ENCODE measurements around the gene STC2.
"Not testable (repeated sequence)": the region's sequence is repeated elsewhere in the genome, so short reads cannot be mapped to it uniquely, and the experiment has no call there.

STC2 gene, protein sequence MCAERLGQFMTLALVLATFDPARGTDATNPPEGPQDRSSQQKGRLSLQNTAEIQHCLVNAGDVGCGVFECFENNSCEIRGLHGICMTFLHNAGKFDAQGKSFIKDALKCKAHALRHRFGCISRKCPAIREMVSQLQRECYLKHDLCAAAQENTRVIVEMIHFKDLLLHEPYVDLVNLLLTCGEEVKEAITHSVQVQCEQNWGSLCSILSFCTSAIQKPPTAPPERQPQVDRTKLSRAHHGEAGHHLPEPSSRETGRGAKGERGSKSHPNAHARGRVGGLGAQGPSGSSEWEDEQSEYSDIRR

DNA sequence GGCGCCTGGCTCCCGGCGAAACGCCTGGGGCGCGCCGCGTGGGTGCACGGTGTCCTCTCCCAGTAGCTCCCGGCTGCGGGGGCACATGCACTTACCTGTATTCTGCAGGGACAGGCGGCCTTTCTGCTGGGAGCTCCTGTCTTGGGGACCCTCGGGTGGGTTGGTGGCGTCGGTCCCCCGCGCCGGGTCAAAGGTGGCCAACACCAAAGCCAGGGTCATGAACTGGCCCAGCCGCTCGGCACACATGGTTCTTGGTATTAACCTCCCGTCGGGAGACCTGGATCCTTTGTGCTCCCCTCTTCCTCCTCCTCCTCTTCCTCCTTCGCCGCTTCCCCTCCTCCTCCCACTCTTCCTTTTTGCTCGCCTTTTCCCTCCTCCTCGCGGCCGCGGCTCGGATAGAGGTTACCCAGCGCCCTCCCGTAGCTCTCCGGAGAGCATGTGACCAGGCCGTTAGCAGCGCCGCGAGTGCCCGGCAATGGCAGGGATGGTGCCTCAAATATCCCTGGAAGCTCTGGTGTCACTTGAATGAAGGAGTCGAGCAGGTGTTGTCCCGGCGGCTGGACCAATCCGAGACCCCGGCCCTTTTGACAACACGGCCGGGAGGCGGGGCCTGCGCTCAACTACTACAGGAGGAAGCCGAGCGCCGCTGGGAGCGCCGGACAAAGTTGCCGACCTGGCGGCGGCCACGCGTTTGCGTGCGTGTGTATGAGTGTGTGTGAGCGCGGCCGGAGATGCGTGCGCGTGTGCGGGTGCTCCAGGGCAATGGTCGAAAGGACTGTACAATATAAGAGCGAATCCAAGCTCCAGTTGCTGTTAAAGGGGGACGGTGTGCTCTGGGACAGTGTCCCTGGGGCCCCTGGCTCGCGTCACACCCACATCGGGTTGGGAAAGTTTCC is at the start of gene STC2:
STC2 (minus strand) TSS at position 467 of the 896 bp plus-strand sequence; CDS start at position 246, 221 bp downstream.
- peak; percentile 94 for DNase-seq

DNA sequence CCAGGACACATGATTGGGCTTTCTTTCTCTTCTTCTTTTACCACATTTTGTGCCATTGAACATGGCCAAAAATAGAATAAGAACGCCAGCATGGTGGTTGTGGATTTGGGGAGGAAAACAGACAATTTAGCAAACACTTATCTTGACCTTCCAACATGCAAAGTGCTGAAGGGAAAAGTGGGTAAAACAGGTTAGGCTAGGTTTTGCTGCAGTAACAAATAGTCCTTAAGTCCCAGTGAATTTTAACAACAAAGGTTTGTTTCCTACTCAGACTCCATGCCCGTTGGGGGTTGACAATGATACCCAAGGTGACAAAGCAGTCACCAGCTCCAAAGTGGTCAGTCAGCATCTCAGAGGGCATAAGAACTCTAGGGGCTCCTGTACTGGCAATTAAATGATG is 43.2 kb upstream of the STC2 start:
- DNase-seq = no peak

DNA sequence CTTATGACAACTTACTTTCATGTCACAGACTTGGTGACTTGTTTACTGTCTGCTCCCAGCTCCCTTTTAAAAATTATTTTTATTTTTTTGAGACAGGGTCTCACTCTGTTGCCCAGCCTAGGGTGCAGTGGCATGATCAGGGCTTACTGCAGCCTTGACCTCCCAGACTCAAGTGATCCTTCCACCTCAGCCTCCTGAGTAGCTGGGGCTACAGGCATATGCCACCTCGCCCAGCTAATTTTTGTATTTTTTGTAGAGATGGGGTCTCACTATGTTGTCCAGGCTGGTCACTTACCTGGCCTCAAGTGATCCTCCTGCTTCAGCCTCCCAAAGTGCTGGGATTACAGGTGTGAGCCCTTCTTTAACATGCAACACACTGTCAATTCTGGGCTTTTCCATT is 35.2 kb upstream of the STC2 start:
- not testable (repeated sequence) for DNase-seq

DNA sequence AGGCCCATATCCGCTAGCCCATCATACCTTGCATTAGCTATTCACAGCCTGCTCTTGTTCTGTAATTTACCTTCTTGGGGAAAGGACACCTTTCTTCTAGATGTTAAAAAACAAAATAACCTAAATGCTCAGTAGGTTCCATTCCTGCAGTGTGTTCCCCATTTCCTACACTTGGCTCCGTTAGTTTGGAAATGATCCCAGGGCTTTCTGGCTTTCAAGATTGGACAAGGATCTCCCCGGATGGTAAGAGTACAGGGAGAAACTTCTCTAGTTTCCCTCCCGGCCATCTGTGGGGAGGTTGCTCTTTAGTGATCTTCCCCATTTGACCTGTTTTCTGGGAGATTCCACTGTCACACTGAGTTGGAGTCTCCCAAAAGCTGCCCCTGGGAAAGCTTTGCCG is 27.3 kb upstream of the STC2 start:
- DNase-seq = no peak

DNA sequence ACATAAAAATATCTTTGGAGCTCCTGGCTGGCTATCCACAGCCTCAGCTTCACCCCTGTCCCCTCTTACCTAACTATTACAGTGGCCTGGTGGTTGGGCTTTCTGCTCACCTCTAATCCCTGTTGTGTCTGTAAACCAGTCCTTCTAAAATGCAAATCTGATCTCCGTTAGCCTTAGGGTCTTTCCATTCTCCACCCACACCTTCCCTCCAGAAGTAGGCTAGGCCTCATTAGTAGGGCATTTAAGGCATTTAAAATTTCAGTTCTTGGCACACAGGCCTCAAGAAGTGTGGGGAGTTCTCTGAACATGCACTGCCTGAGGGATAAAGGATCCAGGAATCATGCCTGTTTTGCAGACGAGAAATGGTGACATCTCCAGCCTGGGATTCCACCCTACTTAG is 26.4 kb upstream of the STC2 start:
- no peak for DNase-seq

DNA sequence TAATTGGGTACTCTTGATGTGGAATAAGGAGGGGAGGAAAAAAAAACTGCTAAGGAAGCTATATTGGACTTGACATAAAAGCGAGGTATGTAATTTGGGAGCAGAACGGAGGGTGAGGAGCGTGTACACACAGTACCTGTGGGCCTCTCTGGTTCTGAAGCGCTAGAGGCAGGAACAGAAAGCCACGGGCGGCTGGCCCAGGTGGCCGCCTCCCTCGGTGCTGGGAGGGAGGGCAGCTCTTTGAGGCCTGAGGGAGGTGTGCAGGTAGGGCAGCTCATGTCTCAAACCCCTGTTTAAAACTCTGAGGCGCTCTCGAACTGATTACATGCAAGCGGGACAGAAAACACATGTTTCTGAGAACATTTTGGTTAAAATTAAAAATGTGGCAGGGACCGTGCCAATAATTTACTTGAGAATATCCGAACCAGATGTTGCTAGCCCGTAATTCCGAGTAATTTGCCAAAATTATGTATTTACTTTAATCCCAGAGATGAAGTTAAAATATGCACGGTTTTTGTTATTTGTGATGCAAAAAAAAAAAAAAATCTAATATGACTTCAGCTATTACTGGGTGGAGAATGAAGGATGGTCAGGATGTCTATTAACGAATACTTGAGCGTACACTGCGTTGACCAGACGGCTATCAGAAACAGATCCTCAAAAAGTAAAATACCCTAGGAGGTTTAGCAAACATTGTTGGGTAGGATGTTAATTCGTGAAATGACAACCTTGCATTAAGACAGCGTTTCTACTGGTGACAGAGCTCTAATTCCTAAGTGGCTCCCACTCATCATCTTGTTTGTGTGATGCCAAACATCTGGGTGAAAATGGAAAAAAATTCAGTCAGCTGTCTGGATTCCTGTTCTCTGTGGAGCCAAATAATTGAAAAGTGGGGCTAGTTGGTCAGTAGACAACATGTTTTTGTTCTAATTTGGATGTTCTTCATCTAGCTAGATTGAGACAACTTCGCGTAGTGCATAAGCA is 24.4 kb upstream of the STC2 start:
- DNase-seq = no peak

DNA sequence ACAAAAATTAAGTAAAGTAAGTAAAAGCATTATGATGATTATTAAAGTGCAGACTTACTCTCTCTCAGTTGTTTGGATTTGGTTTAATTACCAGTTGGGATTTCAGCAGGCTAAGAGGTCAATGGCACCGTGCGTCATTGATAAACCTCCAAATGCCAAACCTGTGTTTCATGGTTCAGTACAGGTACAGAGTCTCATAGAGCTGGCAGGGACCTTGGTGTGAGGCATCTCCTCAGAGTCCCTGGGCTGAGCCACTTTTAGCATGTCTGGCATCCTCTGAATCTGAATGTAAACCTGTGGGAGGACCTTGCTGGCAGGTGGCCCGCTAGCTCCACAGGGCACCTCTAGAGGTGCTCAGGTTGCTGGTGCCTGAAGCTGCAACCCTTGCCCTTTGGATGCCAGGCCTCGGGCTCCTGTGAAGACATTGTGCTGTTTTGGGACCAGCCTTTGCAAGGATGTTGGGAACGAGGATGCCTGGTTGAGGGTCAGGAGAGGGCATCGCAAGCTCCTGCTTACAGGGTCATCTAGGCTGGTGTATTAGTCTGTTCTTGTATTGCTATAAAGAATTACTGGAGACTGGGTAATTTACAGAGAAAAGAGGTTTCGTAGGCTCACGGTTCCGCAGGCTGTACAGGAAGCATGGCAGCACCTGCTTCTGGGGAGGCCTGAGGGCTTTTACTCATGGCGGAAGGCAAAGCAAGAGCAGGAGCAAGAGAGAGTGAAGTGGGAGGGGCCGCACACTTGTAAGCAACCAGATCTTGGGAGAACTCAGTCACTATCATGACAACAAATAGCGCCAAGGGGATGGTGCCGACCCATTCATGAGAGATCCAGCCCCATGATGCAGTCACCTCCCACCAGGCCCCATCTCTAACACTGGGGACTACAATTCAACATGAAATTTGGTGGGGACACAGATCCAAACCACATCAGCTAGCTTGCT is 14.9 kb upstream of the STC2 start:
- no peak for DNase-seq

DNA sequence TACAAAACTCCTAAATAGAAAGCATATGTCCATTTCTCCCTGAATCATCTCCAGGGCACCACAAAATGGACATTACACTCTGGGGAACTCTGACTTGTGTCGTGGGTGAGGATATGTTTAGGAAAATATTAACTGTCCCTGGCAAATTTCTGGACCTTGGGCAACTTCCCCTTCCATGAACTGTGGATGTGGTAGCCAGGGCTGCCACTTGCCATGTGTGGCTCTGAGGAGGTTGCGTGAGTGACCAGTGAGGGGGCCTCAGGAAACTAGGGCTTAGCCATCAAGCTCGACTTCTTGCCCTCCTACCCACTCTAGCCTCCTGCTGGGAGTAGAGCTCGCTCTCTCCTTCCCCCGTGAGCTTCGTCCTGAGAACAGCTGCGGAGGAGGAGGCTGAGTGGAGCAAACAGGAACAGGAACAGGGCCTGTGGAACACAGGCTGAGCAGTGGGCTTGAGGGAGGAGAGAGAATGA is 13.8 kb upstream of the STC2 start:
- DNase-seq = no peak

DNA sequence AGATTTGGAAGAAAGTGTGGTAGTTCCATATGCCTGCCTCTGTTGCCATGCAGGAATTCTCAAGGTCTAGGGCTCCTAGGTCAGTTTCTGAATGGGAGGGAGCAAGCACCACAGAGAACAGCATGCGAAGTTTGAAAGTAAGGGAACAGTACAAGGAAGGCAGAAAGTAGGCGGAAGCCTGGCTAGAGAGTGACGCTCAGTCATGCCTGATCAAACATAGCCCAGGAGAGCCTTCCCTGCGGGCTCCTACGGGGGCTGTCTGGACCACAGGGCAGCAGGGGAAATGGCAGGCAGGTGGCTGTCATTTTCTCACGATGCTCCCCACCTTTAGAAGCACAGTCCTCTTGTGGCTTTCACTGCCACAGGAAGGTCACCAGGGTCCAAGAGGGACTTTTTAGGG is 12.8 kb upstream of the STC2 start:
- DNase-seq = no peak

DNA sequence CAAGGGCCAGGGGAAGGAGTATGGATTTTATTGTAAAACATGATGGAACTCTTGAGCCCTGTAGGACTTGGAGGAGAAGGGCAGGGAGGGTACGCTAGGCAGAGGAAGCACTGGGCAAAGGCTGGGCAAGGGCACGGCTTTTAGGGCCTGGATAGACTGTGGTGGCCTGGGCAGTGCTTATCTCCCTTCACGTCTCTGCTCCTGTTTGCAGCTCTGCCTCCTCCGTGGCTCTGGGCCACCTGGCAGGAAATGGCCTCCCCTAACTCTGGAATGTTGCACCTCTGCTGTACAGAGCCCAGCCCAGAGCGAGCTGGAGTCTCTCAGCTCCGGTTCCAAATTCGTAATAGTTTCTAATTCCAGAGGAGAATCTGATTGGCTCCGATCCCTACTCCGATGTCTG is 12.2 kb upstream of the STC2 start:
- no peak for DNase-seq

DNA sequence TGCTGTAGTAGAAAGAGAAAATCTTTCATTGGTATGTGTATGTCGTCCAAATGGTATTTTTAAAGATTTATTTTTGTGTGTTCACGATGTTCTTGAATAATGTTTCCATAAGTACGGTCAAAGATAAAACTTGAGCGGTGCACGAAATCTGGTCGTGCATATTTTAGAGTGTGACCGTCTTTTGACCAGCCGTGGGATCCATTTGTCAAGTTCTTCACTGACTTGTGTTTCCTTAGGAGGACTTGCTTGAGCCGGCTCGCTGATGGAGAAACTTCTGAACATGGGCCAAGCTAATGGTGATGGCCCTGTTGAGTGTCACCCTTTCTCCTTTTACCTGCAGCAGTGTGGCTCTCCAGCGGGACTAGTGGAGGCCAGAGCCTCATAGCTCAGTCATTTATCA is 11.1 kb upstream of the STC2 start:
- DNase-seq = no peak

DNA sequence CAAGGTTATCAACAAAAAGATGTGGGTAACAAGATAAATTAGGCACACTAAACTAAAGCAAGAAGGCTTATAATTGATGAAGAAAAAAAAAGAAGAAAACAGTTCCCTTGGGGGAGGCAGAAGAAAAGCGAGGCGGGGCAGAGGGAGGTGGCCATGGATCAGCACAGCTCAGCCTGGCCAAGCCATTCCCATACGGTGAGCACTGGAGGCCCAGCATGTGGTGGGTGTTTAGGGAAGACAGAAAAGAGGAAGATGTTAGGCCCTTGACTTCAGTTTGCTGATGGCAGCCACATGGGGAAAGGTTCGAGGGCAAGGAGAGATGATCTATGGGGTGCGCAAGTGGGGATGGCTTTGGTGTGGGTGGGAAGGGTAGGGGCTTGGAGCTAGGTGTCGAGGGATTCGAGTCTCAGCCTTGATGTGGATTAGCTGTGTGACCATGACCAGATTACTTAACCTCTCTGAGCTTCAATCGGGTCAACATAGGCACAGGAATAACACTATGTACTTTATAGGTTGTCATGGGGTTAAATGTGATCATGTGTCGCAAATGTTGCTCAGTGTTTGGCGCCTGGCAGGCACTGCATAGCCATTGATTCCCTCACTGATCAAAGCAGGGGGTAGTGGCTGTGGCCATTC is 10.3 kb upstream of the STC2 start:
- DNase-seq = no peak

DNA sequence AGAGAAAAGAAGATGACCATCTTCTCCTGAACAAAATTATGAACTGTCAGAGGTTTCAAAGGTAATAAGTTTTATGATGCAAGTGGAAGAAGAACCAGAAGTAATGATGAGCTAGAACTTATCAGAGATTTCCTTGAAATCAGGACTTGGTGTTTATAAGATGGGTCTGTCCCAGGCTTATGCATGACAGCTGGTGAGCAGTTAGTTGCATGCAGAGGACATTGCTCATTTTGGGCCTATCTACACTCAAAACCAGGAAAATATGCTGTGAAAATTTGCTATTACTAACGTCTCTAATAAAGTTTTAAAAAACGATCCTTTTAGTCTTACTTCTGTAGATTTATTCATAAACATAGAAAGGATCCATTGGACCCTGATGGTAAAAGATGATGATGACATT is 6.6 kb upstream of the STC2 start:
- no peak for DNase-seq

DNA sequence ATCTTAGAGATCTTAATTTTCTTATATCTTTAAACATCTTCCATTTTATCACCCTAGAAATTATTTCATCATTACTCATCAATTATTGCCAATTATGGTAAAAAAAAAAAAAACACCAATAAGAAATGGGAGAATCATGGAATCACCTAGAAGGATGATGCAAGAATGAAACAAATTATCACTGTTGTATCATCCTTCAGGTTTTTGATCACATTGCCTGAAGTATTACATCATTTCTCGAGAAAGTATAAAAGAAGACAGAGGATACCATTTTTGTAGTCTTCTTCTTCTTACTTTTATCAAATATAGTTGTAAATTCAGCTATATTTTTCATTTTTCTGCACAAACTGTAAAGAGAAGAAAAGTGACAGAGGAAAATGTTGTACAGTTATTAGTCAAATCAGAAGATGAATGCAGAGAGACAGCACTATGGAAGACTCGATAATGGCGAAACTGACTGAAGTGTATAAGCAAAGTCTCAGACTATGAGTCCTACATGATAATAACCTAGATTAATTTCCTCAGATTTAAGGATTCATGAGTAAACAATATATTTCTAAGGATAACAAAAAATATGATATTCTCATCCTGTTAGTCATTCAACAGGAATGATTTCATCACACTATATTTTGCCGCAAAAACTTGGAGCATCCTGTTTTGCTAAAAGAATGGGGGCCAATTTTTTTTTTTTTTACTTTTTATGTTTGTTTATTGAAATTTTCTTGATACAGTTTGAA is 5.9 kb upstream of the STC2 start:
- DNase-seq = peak; percentile 75

DNA sequence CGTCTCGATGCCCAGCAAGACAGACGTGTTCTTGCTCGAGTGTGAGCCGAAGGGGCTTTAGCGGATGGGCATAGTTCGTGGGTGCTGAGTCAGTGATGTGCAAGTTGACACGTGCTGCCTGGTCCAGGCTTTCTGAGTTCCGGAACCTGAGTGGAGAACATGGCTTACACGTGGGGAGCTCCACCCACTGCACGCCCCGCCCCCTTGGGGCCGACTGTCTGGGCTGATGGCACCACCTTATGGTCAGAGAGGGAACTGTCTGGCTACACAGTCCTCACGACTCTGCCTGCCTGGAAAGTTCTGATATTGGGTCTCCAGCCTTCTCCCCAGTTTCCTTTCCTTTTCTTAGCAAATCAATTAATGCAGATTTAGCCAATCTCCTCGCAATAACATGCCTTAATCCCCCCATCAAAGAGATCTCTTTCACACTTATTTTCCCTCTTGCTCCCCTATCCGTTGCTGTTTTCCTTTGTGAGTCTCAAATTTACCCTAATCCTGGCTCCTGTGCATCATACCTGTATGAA is 3.8 kb upstream of the STC2 start:
- peak; percentile 89 for DNase-seq

DNA sequence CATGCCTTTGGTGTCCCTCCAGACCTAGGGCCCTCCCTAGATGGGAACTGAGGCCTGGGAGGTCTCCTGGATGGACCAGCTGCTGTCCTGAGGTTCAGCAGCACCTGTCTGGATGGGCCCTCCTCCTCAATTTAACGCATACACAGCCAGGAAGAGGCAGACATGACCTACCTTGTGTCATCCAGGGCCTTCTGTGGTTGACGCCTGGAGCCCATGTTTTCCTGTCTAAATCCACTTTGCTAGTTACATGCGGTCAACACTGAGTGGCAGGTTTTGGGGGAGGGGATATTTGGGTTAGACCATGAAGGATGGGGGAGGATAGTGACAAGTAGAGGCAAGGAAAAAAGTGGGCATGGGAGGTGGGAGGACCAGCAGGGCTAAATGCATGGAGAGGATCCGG is 3.1 kb upstream of the STC2 start:
- DNase-seq = no peak

DNA sequence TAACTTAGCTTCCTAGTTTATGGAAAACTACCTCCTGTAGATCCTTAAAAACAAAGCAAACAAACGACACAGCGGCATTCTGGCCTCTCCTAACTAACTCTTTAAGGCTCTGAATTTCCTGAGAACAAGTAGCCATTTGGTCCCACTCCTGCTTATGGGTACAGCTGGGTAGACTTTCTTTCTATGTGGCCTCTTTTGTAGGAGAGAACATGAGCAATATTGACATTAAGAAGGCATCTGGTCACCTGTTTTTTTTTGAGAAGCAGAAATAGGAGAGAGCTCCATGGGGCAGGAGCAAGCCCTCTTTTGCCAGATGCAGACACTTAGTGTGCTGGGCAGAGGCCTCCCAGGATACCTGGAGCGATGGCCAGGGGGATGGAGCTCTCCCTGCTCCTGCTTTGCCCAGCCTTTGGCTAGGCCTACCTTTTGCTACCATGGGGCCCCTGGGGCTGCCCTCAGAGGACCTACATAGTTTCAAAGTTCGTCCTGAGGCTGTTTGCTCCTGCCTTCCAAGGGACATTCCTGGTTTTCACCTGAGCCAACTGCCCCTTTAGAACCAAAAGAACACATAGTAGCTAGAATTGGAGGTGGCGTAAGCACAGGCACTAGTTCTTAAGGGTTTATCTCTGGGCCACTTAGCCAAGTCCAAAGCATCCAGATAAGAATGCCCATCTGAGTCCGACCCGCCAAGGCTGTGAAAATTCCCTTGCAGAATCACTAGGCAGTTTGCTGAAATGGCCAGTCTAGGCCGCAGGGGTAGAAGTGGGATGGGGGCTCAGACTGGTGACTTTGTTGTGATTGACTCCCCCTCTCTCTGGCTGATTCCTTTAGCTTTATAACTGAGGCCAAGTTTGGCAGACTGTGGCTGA is 2.4 kb upstream of the STC2 start:
- DNase-seq = no peak

DNA sequence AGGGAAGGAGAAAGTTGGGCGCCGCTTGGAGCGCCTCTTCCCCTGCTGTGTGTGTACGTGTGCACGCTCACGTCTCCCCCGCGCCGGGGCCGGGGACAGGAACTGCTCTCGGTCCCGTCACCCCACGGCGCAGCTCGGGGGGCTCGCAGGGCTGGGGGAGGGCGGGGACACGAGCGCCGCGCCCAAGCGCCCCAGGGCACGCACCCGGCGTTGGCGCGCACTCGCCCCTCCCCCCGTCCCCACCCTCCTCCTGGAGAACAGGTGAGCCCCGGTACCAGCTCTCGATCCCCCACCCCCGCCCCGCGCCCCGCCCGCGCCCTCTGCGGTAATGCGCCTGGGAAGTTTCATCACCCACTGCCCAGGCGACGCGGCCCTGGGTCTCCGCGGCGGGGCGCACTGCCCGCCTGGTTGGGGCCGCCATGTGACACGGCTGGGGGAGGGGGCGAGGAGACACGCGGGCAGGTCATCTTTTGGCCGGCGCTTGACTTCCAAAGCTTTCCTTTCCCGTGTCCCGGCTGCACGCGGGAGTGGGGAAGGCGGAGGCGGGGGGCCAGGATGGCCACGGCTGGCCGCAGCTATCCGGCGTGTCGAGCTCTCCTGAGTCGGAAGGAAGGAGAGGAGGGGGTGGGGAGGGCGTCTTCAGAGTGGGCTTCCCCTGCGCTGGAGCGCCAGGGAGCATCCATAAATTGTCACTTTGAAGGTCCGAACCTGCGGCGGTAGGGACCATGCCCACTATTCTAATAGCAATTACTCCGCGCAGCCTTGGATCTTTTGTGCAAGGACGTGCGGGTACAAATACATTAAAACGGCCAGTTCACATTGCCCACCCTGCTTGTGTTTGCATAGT is 1.5 kb upstream of the STC2 start:
- peak; percentile 75 for DNase-seq

Measured in fibroblast of upper back skin (primary cell).